Left ventricle myocardium inferior (tissue), 1 donor: ENCODE measurements around the gene FHIT. TPM values are rescaled to one million over a fixed set of nuclear protein-coding genes. Genes with fewer than 3 reads are reported as not detected.

Source experiments
- DNase-seq: peaks from one replicate; pipeline ENCODE4 v3.0.0-alpha.2; 2020
- H3K27ac ChIP-seq: fragments of 200-600 bp; replicated peaks from 2 replicates; pipeline ENCODE4 v1.8.0; 2021
- H3K27me3 ChIP-seq: fragments of 200-600 bp; 2 replicates; pipeline ENCODE4 v1.8.0; 2021; ENCODE audit warnings: low read depth
- H3K36me3 ChIP-seq: fragments of 200-600 bp; 2 replicates; pipeline ENCODE4 v1.8.0; 2021
- H3K4me1 ChIP-seq: fragments of 200-600 bp; 2 replicates; pipeline ENCODE4 v1.8.0; 2021
- H3K4me3 ChIP-seq: fragments of 200-600 bp; 2 replicates; pipeline ENCODE4 v1.8.0; 2021; ENCODE audit warnings: mild to moderate bottlenecking, moderate library complexity
- H3K9me3 ChIP-seq: fragments of 200-600 bp; replicated peaks from 2 replicates; pipeline ENCODE4 v1.8.0; 2021
- intact Hi-C: fragments of 100-400 bp; cut with micrococcal nuclease; formaldehyde crosslinking; loops from one replicate; pipeline ENCODE4 v1.11.0; 2022
- total RNA-seq: library from RNA; stranded (reverse); fragmentation: NEBNext Ultra II Directional; extraction: Animal tissue kit (Norgen Biotek cat#: 25700); gene quantifications from one replicate; pipeline ENCODE4 v1.2.1, GENCODE V29; 2021
- TF ChIP-seq, protein P1 (sequence below): fragments of 200-600 bp; IDR thresholded peaks from 2 replicates; pipeline ENCODE4 v1.8.0; 2021; ENCODE audit warnings: antibody characterized with exemption, mild to moderate bottlenecking, borderline replicate concordance
- donor health status: DM: no; HTN: yes; CAD: no; lungs with severe emphysema.

The FHIT gene
- total RNA-seq, 1 donor from 2014 or later = 16.0 TPM

DNA sequence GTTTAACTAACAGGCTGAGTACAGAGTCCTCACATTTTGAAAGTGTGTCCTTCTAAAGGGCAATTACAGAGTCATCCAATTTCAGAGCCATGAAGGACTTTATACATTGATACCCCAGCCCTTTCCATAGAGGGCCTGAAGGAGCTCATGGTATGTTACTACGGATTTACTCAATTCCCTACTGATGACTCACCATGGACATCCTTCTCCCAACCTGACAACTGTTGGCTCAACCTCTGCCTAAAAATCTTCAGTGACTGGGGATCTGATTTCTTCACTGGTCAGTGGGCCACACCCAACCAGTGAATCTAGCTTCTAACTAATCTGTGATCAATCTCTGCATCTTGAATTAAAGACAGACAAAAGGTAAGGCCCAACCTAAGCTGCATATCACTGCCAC lies 1238.0 kb downstream of the FHIT start:
- DNase-seq = no peak
- intact Hi-C loops = no loop called here
- Histone ChIP-seq H3K27me3 (no peaks in the 10 kb centered on the region), H3K9me3 (no peaks in the 10 kb centered on the region), H3K27ac (no peak overlapping the region), H3K36me3 (no peaks in the 10 kb centered on the region), H3K4me3 (no peak overlapping the region), H3K4me1 (no peaks in the 10 kb centered on the region)
- TF ChIP-seq, protein P1, sequence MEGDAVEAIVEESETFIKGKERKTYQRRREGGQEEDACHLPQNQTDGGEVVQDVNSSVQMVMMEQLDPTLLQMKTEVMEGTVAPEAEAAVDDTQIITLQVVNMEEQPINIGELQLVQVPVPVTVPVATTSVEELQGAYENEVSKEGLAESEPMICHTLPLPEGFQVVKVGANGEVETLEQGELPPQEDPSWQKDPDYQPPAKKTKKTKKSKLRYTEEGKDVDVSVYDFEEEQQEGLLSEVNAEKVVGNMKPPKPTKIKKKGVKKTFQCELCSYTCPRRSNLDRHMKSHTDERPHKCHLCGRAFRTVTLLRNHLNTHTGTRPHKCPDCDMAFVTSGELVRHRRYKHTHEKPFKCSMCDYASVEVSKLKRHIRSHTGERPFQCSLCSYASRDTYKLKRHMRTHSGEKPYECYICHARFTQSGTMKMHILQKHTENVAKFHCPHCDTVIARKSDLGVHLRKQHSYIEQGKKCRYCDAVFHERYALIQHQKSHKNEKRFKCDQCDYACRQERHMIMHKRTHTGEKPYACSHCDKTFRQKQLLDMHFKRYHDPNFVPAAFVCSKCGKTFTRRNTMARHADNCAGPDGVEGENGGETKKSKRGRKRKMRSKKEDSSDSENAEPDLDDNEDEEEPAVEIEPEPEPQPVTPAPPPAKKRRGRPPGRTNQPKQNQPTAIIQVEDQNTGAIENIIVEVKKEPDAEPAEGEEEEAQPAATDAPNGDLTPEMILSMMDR = no peak

DNA sequence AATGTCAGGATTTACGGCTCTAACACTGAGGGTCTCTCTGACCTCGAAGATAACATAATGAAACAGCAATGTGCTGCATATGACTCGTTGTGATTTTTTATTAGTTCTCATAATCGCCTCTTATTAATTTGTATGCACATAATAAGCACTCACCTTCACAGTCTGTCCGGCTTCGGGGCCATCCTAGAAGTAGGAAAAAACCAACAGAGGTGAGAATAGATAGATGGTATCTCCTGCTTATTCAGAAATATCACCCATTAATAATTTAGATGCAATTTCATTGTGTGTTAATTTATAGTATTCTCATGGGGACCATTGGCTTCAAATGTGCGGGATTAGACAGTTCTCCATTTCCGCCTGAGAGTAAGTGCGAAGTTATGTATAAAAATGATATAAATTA lies 1240.0 kb downstream of the FHIT start:
- no peak for DNase-seq
- Histone ChIP-seq H3K9me3 (no peaks in the 10 kb centered on the region), H3K36me3 (no peaks in the 10 kb centered on the region), H3K27me3 (no peaks in the 10 kb centered on the region), H3K4me1 (no peaks in the 10 kb centered on the region), H3K27ac (no peak overlapping the region), H3K4me3 (no peak overlapping the region)
- intact Hi-C loops = no loop called here
- TF ChIP-seq, protein P1 = no peak

DNA sequence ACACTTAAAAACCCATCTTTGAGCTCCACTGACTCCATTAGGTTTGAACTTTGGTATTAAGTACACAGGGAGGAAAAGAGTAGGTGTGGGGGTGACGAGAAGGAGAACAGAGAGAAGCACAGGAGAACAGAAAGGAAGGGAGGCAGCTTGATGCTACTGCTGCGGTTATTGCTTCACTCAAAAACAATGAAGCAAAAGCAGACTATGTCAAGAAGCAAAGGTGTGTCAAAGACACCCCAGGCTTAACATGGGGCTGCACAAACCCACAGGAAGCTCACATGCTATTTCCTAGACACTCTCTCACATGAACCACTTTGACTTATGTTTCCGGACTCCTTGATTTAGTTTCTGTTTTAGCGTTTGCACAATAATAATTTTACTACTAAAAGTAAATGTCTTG lies 1240.5 kb downstream of the FHIT start:
- intact Hi-C loops = no loop called here
- Histone ChIP-seq H3K27me3 (no peaks in the 10 kb centered on the region), H3K9me3 (no peaks in the 10 kb centered on the region), H3K4me1 (no peaks in the 10 kb centered on the region), H3K36me3 (no peaks in the 10 kb centered on the region), H3K27ac (no peak overlapping the region), H3K4me3 (no peak overlapping the region)
- no peak for DNase-seq
- TF ChIP-seq, protein P1 = no peak

GRCh38 chr3:60009931-60010478 lies 1241.2 kb downstream of the FHIT start:
- no peaks in the 10 kb centered on the region for H3K27me3 ChIP-seq
- no peaks in the 10 kb centered on the region for H3K9me3 ChIP-seq
- H3K36me3 ChIP-seq = no peaks in the 10 kb centered on the region
- H3K4me3 ChIP-seq = no peak overlapping the region
- no peak overlapping the region for H3K27ac ChIP-seq
- TF ChIP-seq, protein P1 = no peak
- intact Hi-C loops = no loop called here
- DNase-seq = no peak
- no peaks in the 10 kb centered on the region for H3K4me1 ChIP-seq

- H3K36me3 ChIP-seq = no peaks in the 10 kb centered on the region
- H3K27ac ChIP-seq = no peak overlapping the region
- no peak overlapping the region for H3K4me3 ChIP-seq
- no peaks in the 10 kb centered on the region for H3K4me1 ChIP-seq
- H3K27me3 ChIP-seq = no peaks in the 10 kb centered on the region
- intact Hi-C loops = no loop called here
- H3K9me3 ChIP-seq = no peaks in the 10 kb centered on the region
- DNase-seq = no peak
- TF ChIP-seq, protein P1 = no peak
Observed at GRCh38 chr3:60001369-60001768, 1249.9 kb downstream of the FHIT start.
